GM18870 (cell line): ENCODE measurements around the gene RAMACL.

Experiments used
- ATAC-seq: cut with Tn5 transposase; IDR thresholded peaks from one replicate; pipeline ENCODE4 v1.9.1; 2021; ENCODE audit warnings: moderate library complexity; ENCODE audit not compliant: unreplicated experiment

The RAMACL gene

GRCh38 chr6:166586424-166587156 is at the start of gene RAMACL:
Gene RAMACL (minus strand): TSS chr6:166586678. CDS start chr6:166586477, 201 bp downstream.
- ATAC-seq = peak; percentile 57

- no peak for ATAC-seq
Observed at GRCh38 chr6:166635013-166635970, 48.8 kb upstream of the RAMACL start.

- ATAC-seq = peak; percentile 6
Observed at GRCh38 chr6:166634581-166634980, 48.1 kb upstream of the RAMACL start.

GRCh38 chr6:166633732-166634535 is 47.5 kb upstream of the RAMACL start:
- ATAC-seq = peak; percentile 63

GRCh38 chr6:166632731-166633130 is 46.3 kb upstream of the RAMACL start:
- ATAC-seq = no peak

- no peak for ATAC-seq
Observed at GRCh38 chr6:166630462-166630861, 44.0 kb upstream of the RAMACL start.

- ATAC-seq = no peak
Observed at GRCh38 chr6:166629628-166630027, 43.1 kb upstream of the RAMACL start.

GRCh38 chr6:166627875-166628801 is 41.7 kb upstream of the RAMACL start:
- peak; percentile 24 for ATAC-seq

GRCh38 chr6:166627033-166627874 is 40.8 kb upstream of the RAMACL start, which contains the start of gene RPS6KA2:
Gene RPS6KA2 (minus strand): TSS chr6:166627251. CDS start chr6:166627019, 232 bp downstream.
- ATAC-seq = peak; percentile 74

- no peak for ATAC-seq
Observed at GRCh38 chr6:166626177-166627032, 39.9 kb upstream of the RAMACL start.

GRCh38 chr6:166625356-166625755 is 38.9 kb upstream of the RAMACL start:
- ATAC-seq = no peak

- no peak for ATAC-seq
Observed at GRCh38 chr6:166624275-166624674, 37.8 kb upstream of the RAMACL start.

- ATAC-seq = no peak
Observed at GRCh38 chr6:166623318-166623717, 36.8 kb upstream of the RAMACL start.

GRCh38 chr6:166621114-166621540 is 34.6 kb upstream of the RAMACL start:
- ATAC-seq = no peak

GRCh38 chr6:166620478-166621113 is 34.1 kb upstream of the RAMACL start:
- no peak for ATAC-seq

GRCh38 chr6:166619912-166620311 is 33.4 kb upstream of the RAMACL start:
- no peak for ATAC-seq
